Muscle of arm (tissue), 12 donors: ENCODE measurements around the gene HSFX3. TPM values are rescaled to one million over a fixed set of nuclear protein-coding genes. Genes with fewer than 3 reads are reported as not detected.
A peak's percentile ranks its signal among the peaks of the same experiment; 100 is the strongest.
"Not testable (repeated sequence)": the region's sequence is repeated elsewhere in the genome, so short reads cannot be mapped to it uniquely, and the experiment has no call there.

ENCODE experiments used
- DNase-seq: peaks from one replicate; pipeline ENCODE4 v3.0.0-alpha.2; 2013
- polyA plus RNA-seq, 12 donors: library from polyadenylated mRNA; unstranded; fragments of 120-200 nt; gene quantifications; one replicate each; pipeline ENCODE4 v1.2.1, GENCODE V29; 2013; ENCODE audit not compliant: insufficient read length in 12 of 12

HSFX3 gene
- polyA plus RNA-seq, 12 donors: 0.30 to 1.5 (median 0.44) TPM; not detected in 4

- DNase-seq: not testable (repeated sequence)
Observed at GRCh38 chrX:149545545-149546543, 3.9 kb downstream of the HSFX3 start.

- no peak for DNase-seq
Observed at GRCh38 chrX:149541521-149542047, 8.1 kb downstream of the HSFX3 start.

GRCh38 chrX:149540621-149541520 lies 8.9 kb downstream of the HSFX3 start, which contains the start of gene EOLA1:
Gene EOLA1, plus strand, starts transcription at chrX:149541012. Its CDS starts 4,619 bp downstream, at chrX:149545631.
- DNase-seq: peak; percentile 87

- DNase-seq: peak; percentile 88
Observed at GRCh38 chrX:149540131-149540620, 9.5 kb downstream of the HSFX3 start.

GRCh38 chrX:149539283-149540130 lies 10.2 kb downstream of the HSFX3 start:
- DNase-seq: peak; percentile 89

- DNase-seq: not testable (repeated sequence)
Observed at GRCh38 chrX:149537474-149537873, 12.2 kb downstream of the HSFX3 start.

- not testable (repeated sequence) for DNase-seq
Observed at GRCh38 chrX:149534926-149535602, 14.7 kb downstream of the HSFX3 start.

GRCh38 chrX:149533999-149534398 lies 15.7 kb downstream of the HSFX3 start:
- DNase-seq: not testable (repeated sequence)

- DNase-seq: not testable (repeated sequence)
Observed at GRCh38 chrX:149532868-149533267, 16.9 kb downstream of the HSFX3 start.

- DNase-seq: no peak
Observed at GRCh38 chrX:149531599-149531998, 18.1 kb downstream of the HSFX3 start.

- no peak for DNase-seq
Observed at GRCh38 chrX:149528381-149528780, 21.3 kb downstream of the HSFX3 start.

- no peak for DNase-seq
Observed at GRCh38 chrX:149527705-149528104, 22.0 kb downstream of the HSFX3 start.

GRCh38 chrX:149526318-149527033 lies 23.2 kb downstream of the HSFX3 start:
- DNase-seq: not testable (repeated sequence)

- DNase-seq: not testable (repeated sequence)
Observed at GRCh38 chrX:149525903-149526302, 23.8 kb downstream of the HSFX3 start.

- DNase-seq: not testable (repeated sequence)
Observed at GRCh38 chrX:149525389-149525788, 24.3 kb downstream of the HSFX3 start.

- no peak for DNase-seq
Observed at GRCh38 chrX:149522916-149523315, 26.8 kb downstream of the HSFX3 start.

GRCh38 chrX:149521438-149521837 lies 28.3 kb downstream of the HSFX3 start:
- no peak for DNase-seq

- not testable (repeated sequence) for DNase-seq
Observed at GRCh38 chrX:149520636-149521277, 29.0 kb downstream of the HSFX3 start.

- DNase-seq: no peak
Observed at GRCh38 chrX:149518236-149518635, 31.5 kb downstream of the HSFX3 start.
